HAP-1 (cell line): ENCODE results near the gene ELP4.
"Not testable (repeated sequence)": the region's sequence is repeated elsewhere in the genome, so short reads cannot be mapped to it uniquely, and the experiment has no call there.

Experiments used
- DNase-seq, 2 experiments: peaks; one replicate each; pipeline ENCODE4 v3.0.0-alpha.2; 2016 to 2020; ENCODE audit warnings: low spot score in 2 of 2
- H3K27me3 ChIP-seq: fragments of 250-450 bp; sonication (Bioruptor Pico); 2 replicates; pipeline ENCODE4 v1.5.1; 2020; ENCODE audit warnings: low read depth, mild to moderate bottlenecking, moderate library complexity
- H3K36me3 ChIP-seq: fragments of 250-450 bp; sonication (Bioruptor Pico); replicated peaks from 2 replicates; pipeline ENCODE4 v1.5.1; 2020; ENCODE audit warnings: mild to moderate bottlenecking
- H3K4me1 ChIP-seq: fragments of 250-450 bp; sonication (Bioruptor Pico); 2 replicates; pipeline ENCODE4 v1.5.1; 2020; ENCODE audit warnings: mild to moderate bottlenecking
- H3K4me3 ChIP-seq: fragments of 250-450 bp; sonication (Bioruptor Pico); 2 replicates; pipeline ENCODE4 v1.5.1; 2020; ENCODE audit warnings: mild to moderate bottlenecking, moderate library complexity
- H3K9me3 ChIP-seq: fragments of 250-450 bp; sonication (Bioruptor Pico); 2 replicates; pipeline ENCODE4 v1.5.1; 2020; ENCODE audit warnings: mild to moderate bottlenecking, moderate library complexity
- in situ Hi-C: fragments of 300-500 bp; cut with MboI; formaldehyde crosslinking; loops from 3 replicates; pipeline ENCODE4 v1.14.3; 2020; ENCODE audit warnings: low sequenced_read_pairs, inconsistent platforms, mixed read lengths

ELP4 gene

GRCh38 chr11:31664954-31665353 is 155.4 kb downstream of the ELP4 start:
- Histone ChIP-seq H3K27me3 (no peaks in the 10 kb centered on the region), H3K4me1 (peaks cover 9% of the 10 kb centered on the region), H3K36me3 (no peaks in the 10 kb centered on the region), H3K4me3 (no peak overlapping the region), H3K9me3 (no peaks in the 10 kb centered on the region)
- no peak for DNase-seq
- in situ Hi-C loops = no loop called here

- Histone ChIP-seq H3K9me3 (no peaks in the 10 kb centered on the region), H3K4me1 (no peaks in the 10 kb centered on the region), H3K4me3 (no peak overlapping the region), H3K27me3 (no peaks in the 10 kb centered on the region), H3K36me3 (no peaks in the 10 kb centered on the region)
- no peak for DNase-seq
- in situ Hi-C loops = no loop called here
Observed at GRCh38 chr11:31671681-31672080, 162.1 kb downstream of the ELP4 start.

GRCh38 chr11:31673108-31673507 is 163.5 kb downstream of the ELP4 start:
- H3K27me3 ChIP-seq, H3K4me1 ChIP-seq, H3K9me3 ChIP-seq, H3K4me3 ChIP-seq, H3K36me3 ChIP-seq, in situ Hi-C loops, DNase-seq: not testable (repeated sequence)

- no peaks in the 10 kb centered on the region for H3K4me1 ChIP-seq
- DNase-seq = no peak
- in situ Hi-C loops = no loop called here
- no peaks in the 10 kb centered on the region for H3K9me3 ChIP-seq
- H3K27me3 ChIP-seq = no peaks in the 10 kb centered on the region
- no peak overlapping the region for H3K4me3 ChIP-seq
- H3K36me3 ChIP-seq = no peaks in the 10 kb centered on the region
Observed at GRCh38 chr11:31676280-31676982, 166.9 kb downstream of the ELP4 start.

GRCh38 chr11:31680770-31681169 is 171.2 kb downstream of the ELP4 start:
- in situ Hi-C loops = no loop called here

GRCh38 chr11:31687256-31687655 is 177.7 kb downstream of the ELP4 start:
- no peak for DNase-seq
- no peaks in the 10 kb centered on the region for H3K27me3 ChIP-seq
- in situ Hi-C loops = no loop called here

More at GRCh38 chr11:31680770-31681169, 171.2 kb downstream of the ELP4 start:
- Histone ChIP-seq H3K4me1 (no peaks in the 10 kb centered on the region), H3K4me3 (no peak overlapping the region), H3K27me3 (no peaks in the 10 kb centered on the region), H3K36me3 (no peaks in the 10 kb centered on the region), H3K9me3 (no peaks in the 10 kb centered on the region)
- no peak for DNase-seq

GRCh38 chr11:31687861-31688260 is 178.3 kb downstream of the ELP4 start:
- DNase-seq = no peak
- no peaks in the 10 kb centered on the region for H3K4me1 ChIP-seq
- no peaks in the 10 kb centered on the region for H3K36me3 ChIP-seq
- no peaks in the 10 kb centered on the region for H3K9me3 ChIP-seq
- no peak overlapping the region for H3K4me3 ChIP-seq
- in situ Hi-C loops = no loop called here
- H3K27me3 ChIP-seq = no peaks in the 10 kb centered on the region

More at GRCh38 chr11:31687256-31687655, 177.7 kb downstream of the ELP4 start:
- H3K36me3 ChIP-seq = no peaks in the 10 kb centered on the region
- H3K9me3 ChIP-seq = no peaks in the 10 kb centered on the region
- H3K4me3 ChIP-seq = no peak overlapping the region
- no peaks in the 10 kb centered on the region for H3K4me1 ChIP-seq

GRCh38 chr11:31689559-31689958 is 180.0 kb downstream of the ELP4 start:
- Histone ChIP-seq H3K4me3 (no peak overlapping the region), H3K27me3 (no peaks in the 10 kb centered on the region), H3K4me1 (no peaks in the 10 kb centered on the region), H3K9me3 (no peaks in the 10 kb centered on the region), H3K36me3 (no peaks in the 10 kb centered on the region)
- in situ Hi-C loops = no loop called here
- DNase-seq = no peak

GRCh38 chr11:31690041-31690440 is 180.5 kb downstream of the ELP4 start:
- Histone ChIP-seq H3K4me1 (no peaks in the 10 kb centered on the region), H3K9me3 (no peaks in the 10 kb centered on the region), H3K4me3 (no peak overlapping the region), H3K36me3 (no peaks in the 10 kb centered on the region), H3K27me3 (no peaks in the 10 kb centered on the region)
- no peak for DNase-seq
- in situ Hi-C loops = no loop called here

- in situ Hi-C loops = no loop called here
- Histone ChIP-seq H3K4me1 (no peaks in the 10 kb centered on the region), H3K4me3 (no peak overlapping the region), H3K9me3 (no peaks in the 10 kb centered on the region), H3K27me3 (no peaks in the 10 kb centered on the region), H3K36me3 (no peaks in the 10 kb centered on the region)
- no peak for DNase-seq
Observed at GRCh38 chr11:31690516-31690915, 180.9 kb downstream of the ELP4 start.

- H3K36me3 ChIP-seq = no peaks in the 10 kb centered on the region
- DNase-seq = no peak
- in situ Hi-C loops = no loop called here
- H3K27me3 ChIP-seq = no peaks in the 10 kb centered on the region
- no peaks in the 10 kb centered on the region for H3K9me3 ChIP-seq
- no peaks in the 10 kb centered on the region for H3K4me1 ChIP-seq
- H3K4me3 ChIP-seq = no peak overlapping the region
Observed at GRCh38 chr11:31692466-31692865, 182.9 kb downstream of the ELP4 start.

GRCh38 chr11:31697049-31697448 is 187.5 kb downstream of the ELP4 start:
- H3K36me3 ChIP-seq, H3K4me3 ChIP-seq, in situ Hi-C loops, H3K4me1 ChIP-seq, H3K9me3 ChIP-seq, H3K27me3 ChIP-seq, DNase-seq: not testable (repeated sequence)

- H3K4me1 ChIP-seq = no peaks in the 10 kb centered on the region
- no peaks in the 10 kb centered on the region for H3K9me3 ChIP-seq
- H3K4me3 ChIP-seq = no peak overlapping the region
- DNase-seq = no peak
- H3K36me3 ChIP-seq = no peaks in the 10 kb centered on the region
- no peaks in the 10 kb centered on the region for H3K27me3 ChIP-seq
- in situ Hi-C loops = no loop called here
Observed at GRCh38 chr11:31699066-31699465, 189.5 kb downstream of the ELP4 start.

- Histone ChIP-seq H3K4me3 (no peak overlapping the region), H3K27me3 (no peaks in the 10 kb centered on the region), H3K9me3 (no peaks in the 10 kb centered on the region), H3K4me1 (no peaks in the 10 kb centered on the region; the same call in 1 of the 2 replicates), H3K36me3 (no peaks in the 10 kb centered on the region)
- DNase-seq = no peak
- in situ Hi-C loops = no loop called here
Observed at GRCh38 chr11:31702966-31703365, 193.4 kb downstream of the ELP4 start.

- H3K4me3 ChIP-seq = no peak overlapping the region
- H3K9me3 ChIP-seq = no peaks in the 10 kb centered on the region
- no peaks in the 10 kb centered on the region; the same call in 1 of the 2 replicates for H3K4me1 ChIP-seq
- DNase-seq = no peak
- no peaks in the 10 kb centered on the region for H3K27me3 ChIP-seq
- H3K36me3 ChIP-seq = no peaks in the 10 kb centered on the region
- in situ Hi-C loops = no loop called here
Observed at GRCh38 chr11:31706357-31706756, 196.8 kb downstream of the ELP4 start.
